GM21367 (cell line): ENCODE results near the gene VAC14.

Experiments
- ATAC-seq: cut with Tn5 transposase; IDR thresholded peaks from one replicate; pipeline ENCODE4 v1.9.1; 2021; ENCODE audit not compliant: unreplicated experiment

The VAC14 gene

DNA sequence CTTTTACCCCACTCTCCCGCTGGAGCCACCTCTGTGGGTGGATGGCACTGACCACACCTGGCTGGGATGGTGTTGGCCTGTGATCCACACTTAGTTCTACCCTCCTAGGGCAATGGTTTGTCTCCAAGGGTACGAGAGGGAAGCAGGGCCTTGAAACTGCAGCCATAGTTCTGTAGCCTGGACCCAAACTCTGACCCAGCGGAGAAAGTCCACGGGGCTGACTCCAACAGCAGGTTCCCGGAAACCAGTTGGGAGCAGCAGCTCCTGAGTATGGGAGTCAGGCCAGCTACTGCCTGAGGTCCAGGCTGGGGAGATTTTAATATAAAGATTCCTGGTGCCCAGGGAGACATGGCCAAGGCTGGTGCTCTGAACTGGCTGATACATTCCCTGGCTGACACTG is 91.5 kb downstream of the VAC14 start:
- ATAC-seq, result no peak

DNA sequence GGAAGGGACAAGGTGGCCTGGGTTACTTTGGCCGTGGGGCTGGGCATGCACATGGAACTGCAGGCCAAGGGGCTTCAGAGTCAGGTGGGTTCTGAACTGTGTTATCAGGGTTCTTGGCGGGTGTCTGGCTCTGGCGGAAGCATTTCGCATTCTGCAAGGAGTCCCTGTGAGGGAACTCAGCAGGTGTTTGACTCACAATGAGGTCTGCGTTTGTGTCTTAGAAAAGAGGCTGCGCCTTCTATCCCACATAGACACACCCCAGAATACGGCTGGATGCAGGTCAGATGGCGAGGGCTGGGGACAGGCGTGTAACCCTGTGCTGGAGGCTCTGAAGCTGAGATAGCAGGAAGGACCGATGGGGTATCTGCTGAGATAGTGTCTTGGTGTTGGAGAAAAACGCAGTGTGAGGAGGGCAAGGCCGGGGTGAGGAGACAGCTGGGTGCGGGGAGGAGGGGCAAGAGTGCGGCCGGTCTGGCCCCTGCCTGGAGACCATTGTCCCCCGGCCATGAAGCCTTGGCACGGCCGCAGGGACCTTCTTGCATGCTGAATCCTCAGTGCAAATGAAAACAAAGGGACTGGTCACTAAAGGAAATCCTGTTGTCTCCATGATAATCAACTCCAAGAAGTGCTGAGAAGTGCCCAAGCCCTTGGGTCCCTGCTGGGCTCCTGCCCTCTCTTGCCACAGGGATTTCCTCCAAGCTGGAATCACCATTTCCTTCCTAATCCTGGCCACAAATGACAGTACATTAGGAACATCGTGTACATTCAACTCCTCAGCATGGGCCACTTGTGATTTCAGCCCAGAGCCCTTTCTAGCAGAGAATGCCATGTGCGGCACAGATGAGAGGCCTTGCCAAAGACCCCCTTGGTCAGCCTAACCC is 92.4 kb downstream of the VAC14 start:
- ATAC-seq, result no peak

DNA sequence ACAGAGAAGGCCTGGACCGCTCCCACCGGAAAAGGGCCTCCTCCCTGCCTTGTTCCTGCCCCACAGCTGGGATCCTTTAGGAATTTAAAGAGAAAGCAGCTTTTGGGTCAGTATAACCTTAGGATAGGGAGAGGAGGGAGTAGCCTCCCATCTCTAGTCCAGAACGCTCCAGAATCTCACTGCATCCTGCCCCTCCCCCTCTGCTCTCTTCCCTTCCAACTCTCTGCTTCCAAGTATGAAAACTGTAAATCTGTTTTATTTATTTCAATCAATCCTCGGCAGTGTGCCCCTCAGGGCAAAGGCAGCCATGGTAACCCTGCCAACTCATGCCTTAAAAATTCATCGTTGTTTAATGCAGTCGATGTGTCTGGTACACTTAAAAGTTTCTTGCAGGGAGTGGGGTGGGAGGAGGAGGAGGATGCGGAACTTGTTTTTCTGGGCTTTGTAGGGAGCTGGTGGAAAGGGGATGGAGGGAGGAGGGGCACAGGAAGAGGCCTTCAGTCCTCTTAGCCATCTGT is 94.0 kb downstream of the VAC14 start:
- ATAC-seq, result no peak

DNA sequence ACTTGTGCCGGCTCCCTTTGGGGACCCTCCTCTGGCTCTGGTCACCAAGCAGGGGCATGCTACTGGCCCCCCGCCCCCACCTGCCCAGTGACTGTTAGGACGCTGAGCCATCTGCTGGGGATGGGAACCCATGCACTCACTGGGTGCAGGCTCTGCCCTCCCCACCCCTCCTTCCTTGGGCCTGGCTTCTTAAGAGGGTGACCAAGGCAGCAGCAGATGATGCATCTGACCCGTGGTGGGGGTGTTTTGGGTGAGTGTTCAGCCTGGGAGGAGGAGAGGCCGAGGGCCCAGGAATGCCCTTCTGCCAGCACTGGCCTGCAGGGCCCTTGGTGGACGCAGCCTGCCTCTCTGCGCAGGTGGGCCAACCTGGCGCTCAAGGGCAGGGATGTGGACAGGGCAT is 95.9 kb downstream of the VAC14 start:
- no peak for ATAC-seq

DNA sequence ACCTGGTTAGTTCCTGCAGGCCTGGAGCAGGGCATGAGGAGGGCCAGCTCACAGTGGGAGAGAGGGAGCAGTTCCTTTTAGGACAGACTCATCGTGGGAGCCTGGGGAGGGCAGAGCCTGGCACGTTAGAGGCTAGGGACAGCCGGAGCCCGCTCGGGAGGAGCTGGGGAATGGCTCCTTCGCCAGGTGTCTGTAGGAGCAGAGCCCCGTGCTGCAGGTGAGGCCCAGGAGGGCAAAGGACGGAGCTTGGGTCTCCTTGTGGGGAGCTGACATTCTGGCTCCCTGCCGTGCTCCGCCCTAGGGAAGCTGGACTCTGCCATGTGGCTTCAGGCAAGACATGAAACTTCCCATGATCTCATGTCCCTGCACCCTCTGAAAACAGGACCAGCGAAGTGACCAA is 96.4 kb downstream of the VAC14 start:
- no peak for ATAC-seq

DNA sequence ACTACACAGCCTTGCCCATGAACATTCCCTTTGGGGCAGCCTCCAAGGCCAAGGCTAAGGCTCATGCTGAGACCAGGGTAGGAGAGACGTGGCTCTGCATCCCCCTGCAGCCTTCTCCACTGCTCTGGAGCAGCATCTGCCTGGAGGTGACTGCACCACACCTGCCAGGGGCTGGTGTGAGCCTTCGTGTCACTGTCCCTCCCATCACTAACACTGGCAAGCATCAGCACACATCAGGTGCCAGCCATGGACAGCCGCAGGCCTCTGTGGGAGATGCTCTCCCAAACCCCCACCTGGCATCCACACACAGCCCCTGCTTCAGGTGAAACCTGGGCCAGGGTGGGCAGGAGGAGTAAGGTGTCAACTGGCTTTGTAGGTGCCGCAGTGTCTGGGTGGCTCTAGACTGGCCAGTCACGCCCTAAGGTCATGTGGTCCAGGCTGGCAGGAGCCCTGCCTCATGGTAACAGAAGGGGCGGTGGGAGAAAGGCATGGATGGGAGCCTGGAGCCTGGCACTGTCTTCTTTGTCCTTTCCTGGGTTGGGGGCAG is 97.0 kb downstream of the VAC14 start:
- no peak for ATAC-seq

DNA sequence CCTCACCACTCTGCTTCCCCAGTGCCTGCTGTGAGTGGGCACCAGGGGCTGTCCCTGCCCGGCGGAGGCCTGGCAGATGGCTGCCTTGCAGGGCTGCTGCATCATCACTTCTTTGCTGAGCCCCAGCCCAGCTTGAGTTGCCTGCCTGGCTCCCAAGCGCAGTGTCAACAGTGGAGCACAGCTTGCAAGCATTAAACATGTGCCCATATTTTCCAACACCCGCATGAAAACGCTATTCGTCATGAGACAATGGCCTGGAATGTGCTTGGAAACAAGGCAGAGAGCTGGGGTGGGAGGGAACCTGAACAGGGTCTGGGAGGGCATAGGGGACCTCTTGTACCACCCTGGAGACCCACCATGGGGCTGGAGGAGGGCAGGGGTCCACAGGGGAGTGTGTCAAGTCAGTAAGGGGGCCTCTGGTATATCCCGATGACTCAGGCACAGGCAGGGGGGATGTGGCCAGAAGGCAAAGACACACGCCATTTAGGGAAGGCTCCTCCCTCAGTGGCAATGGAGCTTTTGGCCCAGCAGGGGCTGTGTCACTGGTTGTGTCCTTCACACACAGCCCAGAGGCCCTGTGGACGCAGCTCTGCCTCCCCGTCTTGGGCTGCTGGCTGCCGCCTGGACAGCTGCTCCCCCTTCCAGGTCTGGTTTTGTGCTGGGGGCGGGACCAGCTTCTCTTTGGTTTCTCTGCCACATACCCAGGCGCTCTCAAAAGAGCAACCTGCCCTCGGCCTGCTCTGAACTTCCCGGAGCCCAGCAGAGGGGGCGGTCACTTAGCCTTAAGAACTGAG is 97.7 kb downstream of the VAC14 start:
- ATAC-seq, result no peak

DNA sequence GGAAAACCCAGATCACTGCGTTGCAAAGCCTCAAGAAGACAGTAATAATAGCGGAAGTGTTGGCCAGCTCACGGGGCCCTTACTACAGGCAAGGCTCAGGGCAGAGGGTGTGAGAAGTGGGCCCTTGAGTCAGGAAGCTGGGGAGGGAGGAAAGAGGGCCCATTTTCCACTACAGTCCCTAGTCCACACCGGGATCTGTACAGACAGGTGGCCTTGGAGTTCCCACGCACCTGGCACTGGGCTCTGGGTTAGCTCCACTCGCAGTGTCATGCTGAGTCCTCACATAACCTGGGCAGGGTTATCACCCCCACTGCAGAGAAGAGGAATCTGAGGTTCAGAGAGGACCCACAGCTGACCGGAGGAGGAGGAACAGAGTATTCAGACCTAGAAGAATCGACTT is 98.3 kb downstream of the VAC14 start:
- no peak for ATAC-seq

DNA sequence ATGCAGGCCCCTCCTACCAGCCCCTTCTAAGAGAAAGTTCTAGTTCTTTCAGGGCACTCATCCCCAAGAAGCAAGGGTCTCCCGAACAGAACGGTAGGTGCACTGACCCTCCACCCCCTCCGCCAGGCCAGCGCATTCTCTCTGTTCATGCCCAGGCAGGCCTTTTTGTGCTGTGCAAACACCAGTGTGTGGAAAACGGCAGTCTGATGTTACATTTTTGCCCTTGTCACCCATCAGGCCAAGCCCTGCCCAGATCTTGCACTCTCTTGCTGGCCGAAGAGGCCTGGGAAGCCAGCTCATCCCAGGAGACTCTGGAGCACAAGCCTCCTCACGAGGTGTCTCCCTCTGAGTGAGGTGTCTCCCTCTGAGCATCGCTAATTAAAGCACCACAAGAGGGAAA is 99.0 kb downstream of the VAC14 start:
- no peak for ATAC-seq

DNA sequence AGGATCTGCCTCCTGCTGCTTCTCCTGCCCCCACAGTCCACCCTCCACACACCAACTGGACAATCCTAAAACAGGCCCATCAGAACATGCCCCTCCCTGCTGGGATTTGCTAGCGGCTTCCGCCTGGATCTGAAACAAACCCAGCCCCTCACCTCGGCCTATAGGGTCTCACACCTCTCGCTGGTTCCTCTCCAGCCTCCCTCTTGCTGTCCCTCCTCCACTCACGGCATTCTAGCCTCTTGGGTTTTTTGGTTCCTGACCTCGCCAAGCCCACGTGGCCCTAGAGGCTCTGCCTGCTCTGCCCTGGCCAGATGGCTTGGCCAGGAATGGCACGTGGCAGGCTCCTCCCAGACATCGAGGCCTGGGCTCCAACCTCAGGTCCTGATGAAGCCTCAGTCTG is 99.4 kb downstream of the VAC14 start:
- ATAC-seq, result no peak

DNA sequence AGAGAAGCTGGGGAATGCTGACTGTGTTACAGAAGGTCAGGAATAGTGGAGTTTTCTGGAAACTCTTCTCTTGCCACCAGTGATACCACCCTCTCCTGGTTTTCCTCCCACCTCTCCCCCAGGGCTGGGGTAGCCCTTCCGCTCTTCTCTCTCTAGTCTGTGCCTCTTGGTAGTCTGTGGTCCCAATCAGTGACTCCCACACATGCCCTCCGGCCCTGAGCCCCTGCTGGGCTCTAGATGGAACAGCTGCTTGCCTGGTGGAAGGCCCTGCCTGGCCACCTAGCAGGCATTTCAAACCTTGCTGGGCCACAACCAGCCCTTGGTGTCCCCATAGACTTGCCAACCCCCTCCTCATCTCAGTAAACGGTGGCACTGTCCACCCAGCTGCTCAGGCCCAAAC is 99.9 kb downstream of the VAC14 start:
- ATAC-seq, result no peak

DNA sequence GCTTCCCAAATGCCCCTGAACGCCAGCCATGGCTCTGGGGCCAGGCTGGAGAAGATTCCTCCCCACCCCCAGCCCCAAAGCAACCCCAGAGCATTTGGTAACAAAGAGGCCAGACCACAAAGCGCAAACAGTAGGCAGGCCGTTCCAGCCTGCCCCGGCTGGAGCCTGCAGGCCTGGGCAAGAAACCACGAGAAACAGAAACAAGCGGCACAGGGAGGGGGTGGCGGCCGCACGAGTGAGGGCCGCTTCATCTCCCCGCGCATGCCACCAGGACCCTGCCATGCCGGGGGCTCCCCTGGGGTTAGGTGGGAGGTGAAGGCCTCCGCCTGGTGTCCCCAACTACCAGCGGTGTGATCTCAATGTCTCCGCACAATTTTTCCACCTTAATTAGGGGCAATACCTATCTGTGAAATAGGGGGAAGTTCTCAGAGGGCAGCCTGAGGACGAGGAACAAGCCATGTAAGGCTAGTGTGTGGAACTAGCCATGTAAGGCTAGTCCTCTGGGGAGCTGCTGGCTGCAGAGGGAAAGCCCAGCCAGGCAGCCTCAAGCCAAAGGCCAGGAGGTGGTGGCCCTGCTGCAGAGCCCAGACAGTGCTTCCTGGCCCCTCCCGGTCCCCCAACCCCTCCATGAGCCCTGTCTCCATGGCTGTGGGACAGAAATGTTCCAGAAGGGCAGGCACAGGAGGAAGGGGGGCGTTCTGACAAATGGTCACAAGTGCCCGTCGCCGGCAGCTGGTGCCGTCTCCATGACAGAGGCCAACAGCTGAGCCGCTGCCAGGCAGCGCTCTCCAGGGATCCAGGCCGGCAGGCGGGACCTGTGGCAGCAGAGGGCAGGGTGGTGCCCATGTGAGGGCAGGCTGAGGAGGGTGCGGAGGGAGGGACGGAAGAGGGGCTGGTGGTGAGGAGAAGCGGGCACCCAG is 100.6 kb downstream of the VAC14 start:
- no peak for ATAC-seq

DNA sequence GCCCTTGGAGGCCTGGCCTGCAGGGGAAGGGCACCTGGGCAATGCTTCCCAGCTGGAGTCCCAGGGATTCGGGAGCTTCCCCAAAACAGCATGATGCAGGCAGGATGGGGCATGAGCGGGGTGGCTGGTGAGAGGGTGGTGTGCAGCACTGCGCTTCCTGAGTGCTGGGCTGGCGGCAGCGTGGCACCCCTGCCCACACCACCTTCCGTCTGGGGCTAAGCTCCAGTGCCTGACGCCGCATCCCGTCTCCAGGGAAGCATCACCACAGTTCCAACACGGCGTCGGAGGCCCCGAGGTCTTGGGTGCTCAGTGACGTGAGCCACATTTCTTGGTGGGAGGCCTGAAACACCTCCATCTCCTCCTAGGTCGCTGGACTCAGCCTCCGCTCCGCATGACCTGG is 101.3 kb downstream of the VAC14 start:
- ATAC-seq, result no peak

DNA sequence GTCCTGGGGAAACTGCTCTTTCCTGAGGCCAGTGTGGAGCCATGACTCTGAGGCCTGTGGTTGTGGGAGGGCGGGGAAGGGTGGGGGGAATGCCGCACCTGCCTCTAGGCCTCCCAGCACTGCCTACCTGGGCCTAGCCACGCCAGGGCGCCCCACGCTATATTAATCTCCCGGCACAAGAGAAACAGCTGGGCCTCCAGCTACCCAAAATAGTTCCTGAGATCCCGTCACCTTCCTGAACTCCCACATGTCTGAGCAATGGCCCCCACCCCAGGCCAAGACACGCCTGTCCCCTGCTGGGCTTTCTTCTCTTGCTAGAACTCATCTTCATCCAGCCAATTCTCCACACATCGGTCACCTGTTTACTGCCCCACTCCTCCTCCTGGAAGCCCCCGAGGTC is 102.1 kb downstream of the VAC14 start:
- no peak for ATAC-seq

DNA sequence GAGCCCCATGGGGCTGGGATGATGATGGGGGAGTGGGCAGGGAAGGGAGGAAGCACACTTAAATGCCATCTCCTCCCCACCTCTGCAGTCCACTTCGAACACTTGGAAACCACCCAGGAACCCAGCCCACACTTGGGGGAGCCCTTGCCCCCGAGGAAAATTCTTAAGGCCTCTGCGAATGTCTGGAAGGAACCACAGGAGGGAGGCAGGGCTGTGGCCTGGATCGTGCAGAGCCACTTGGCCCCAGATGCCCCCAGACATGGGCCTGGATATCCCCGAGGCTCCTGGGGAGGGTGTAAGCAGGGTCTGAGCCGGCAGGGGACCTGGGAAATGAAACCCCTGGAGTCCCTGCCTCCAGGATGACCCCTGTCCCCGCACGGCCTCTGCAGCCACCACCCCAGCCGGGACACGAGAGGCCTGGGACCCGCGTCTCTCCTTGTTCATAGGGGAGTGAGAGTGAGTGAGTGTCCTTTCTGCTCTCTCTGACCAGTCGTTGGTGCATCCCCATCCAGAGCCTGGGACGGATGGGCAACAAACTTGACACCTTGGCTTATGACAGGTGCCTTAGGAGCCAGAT is 103.3 kb downstream of the VAC14 start:
- ATAC-seq, result no peak

DNA sequence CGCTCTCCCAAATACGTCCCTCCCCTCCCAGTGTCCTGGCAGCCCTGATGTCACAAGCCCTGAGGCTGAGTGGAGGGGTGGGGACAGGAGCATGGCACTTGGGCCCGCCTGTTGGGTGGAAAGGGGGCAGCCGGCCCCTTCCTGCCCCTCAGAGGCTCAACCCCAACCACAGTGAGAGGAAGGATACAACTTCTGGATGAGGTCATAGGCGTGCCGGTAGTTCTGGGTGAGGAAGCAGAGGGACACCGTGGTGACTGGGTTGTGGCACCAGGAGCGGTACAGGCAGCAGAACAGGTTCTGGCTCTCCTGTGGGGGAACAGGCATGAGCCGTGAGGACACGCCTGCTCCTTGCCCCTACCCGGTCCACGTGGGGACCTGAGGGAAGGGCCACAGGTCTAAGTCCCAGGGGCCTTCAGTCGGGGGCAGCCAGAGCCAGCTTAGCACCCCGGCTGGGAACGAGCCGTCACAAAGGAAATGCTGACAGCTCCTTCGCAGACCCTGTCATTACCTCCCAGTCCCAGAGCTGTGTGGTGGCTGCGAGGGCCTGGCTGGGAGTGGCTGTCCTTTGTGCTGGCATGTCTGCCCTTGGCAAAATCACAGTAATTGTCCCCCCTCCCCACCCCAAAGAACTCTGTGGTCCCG is 103.9 kb downstream of the VAC14 start:
- ATAC-seq, result no peak

DNA sequence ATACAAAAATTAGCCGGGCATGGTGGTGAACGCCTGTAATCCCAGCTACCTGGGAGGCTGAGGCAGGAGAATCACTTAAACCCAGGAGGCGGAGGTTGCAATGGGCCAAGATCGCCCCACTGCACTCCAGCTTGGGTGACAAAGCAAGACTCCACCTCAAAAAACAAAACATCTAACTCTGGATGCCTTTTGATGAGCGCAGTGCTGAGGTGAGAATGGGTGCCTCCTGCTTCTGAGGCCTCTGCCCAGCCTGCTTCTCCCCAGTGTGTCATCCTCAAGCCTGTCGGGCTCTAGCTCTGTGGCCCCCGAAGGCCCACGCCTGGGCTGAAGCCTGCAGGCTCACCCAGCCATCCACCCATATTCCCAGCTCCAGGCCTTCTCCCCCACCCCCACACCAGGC is 104.6 kb downstream of the VAC14 start:
- no peak for ATAC-seq

DNA sequence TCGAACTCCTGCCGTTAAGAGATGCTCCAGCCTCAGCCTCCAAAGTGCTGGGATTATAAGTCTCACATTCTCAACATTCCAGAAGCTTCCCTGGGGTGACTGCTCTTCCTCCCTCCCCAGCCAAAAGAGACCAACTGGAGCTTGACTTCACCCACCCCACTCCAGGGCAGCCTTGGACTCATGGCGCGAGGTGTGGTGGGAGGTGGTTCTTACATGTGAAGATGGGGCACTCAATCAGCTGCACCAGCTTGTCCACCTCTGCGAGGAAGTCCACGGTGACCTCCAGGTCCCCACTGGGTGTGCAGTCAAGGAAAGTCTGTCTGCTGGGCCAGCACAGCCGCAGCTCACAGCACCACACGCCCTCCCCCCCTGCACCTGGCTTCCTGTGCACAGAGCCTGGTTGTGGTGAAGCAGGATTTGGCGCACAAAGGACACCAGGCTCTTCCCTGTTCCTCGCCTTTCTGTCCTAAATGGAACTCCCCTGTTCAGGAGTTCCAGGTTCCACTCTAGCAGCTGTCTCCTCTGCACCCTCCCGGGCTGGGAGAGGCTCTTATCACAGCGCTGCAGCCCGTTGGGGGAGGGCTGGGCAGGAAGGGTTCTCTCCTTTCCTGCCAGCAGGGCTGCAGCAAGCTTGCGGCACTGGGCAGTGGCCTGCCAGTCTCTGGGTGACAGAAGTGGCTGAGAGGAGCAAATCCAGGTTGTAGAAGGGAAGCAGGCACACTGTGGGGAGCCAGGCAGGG is 105.5 kb downstream of the VAC14 start:
- ATAC-seq, result no peak

DNA sequence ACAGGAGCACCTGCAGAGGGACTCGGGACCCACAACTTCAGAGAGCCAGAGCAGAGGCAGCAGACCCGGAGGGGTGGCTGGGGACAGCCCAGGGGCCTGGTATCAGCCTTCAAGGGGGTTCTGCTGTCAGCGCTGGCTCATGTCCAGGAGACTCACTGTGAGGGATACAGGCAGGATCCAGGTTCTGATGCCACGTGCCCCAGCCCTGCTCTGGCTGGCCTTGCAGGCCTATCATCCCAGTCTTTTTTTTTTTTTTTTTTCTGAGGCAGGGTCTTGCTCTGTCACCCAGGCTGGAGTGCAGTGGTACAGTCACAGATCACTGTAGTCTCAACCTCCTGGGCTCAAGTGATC is 106.1 kb downstream of the VAC14 start:
- ATAC-seq, result no peak
